GM23338 (cell line): Measurements from ENCODE around the gene SELENOM. TPM values are rescaled to one million over a fixed set of nuclear protein-coding genes. Genes with fewer than 3 reads are reported as not detected.

Source experiments
- ATAC-seq: fragments of 200-7000 bp; cut with Tn5 transposase; 3 replicates; pipeline ENCODE4 v1.9.1; 2020
- DNase-seq: peaks from one replicate; pipeline ENCODE4 v3.0.0-alpha.2; 2015; ENCODE audit warnings: low spot score
- H2AFZ ChIP-seq: fragments of 200-600 bp; sonication (generic); 2 replicates; pipeline ENCODE4 v1.8.0; 2016; ENCODE audit warnings: antibody characterized with exemption, mild to moderate bottlenecking, moderate library complexity
- H3F3A ChIP-seq: fragments of 200-600 bp; sonication (generic); replicated peaks from 2 replicates; pipeline ENCODE4 v1.8.0; 2017; ENCODE audit warnings: antibody characterized with exemption, mixed run types, low read depth
- H3K27ac ChIP-seq: fragments of 200-600 bp; sonication (generic); 2 replicates; pipeline ENCODE4 v1.6.1; 2016; ENCODE audit warnings: low read depth
- H3K27me3 ChIP-seq: fragments of 200-600 bp; sonication (generic); 2 replicates; pipeline ENCODE4 v1.8.0; 2016; ENCODE audit warnings: mild to moderate bottlenecking, mixed run types, moderate library complexity; ENCODE audit not compliant: insufficient read depth
- H3K36me3 ChIP-seq: fragments of 200-600 bp; sonication (generic); 2 replicates; pipeline ENCODE4 v1.8.0; 2016; ENCODE audit warnings: mild to moderate bottlenecking; ENCODE audit not compliant: insufficient read depth
- H3K4me1 ChIP-seq: fragments of 200-600 bp; sonication (generic); 2 replicates; pipeline ENCODE4 v1.8.0; 2016; ENCODE audit warnings: mild to moderate bottlenecking, moderate library complexity; ENCODE audit not compliant: insufficient read depth
- H3K4me2 ChIP-seq: fragments of 200-600 bp; sonication (generic); 2 replicates; pipeline ENCODE4 v1.7.1; 2017; ENCODE audit warnings: mixed run types
- H3K4me3 ChIP-seq: fragments of 200-600 bp; sonication (generic); 2 replicates; pipeline ENCODE4 v1.6.1; 2016; ENCODE audit warnings: mixed run types
- H3K79me2 ChIP-seq: fragments of 200-600 bp; sonication (generic); replicated peaks from 2 replicates; pipeline ENCODE4 v1.8.0; 2017; ENCODE audit warnings: mild to moderate bottlenecking; ENCODE audit not compliant: insufficient read depth
- H3K9me2 ChIP-seq: fragments of 200-600 bp; sonication (generic); 2 replicates; pipeline ENCODE4 v1.8.0; 2017; ENCODE audit not compliant: insufficient read depth
- H4K20me1 ChIP-seq: fragments of 200-600 bp; sonication (generic); replicated peaks from 2 replicates; pipeline ENCODE4 v1.8.0; 2017; ENCODE audit warnings: mild to moderate bottlenecking; ENCODE audit not compliant: insufficient read depth
- H3K27ac Mint-ChIP-seq: 2 replicates; pipeline ENCODE4 v1.8.0; 2020; ENCODE audit warnings: inconsistent platforms, mild to moderate bottlenecking, moderate library complexity, mixed read lengths
- H3K27me3 Mint-ChIP-seq: 3 replicates; pipeline ENCODE4 v1.8.0; 2022; ENCODE audit warnings: low read depth, mild to moderate bottlenecking, moderate library complexity, mixed read lengths, inconsistent platforms; ENCODE audit not compliant: insufficient read depth, poor library complexity
- H3K36me3 Mint-ChIP-seq: 3 replicates; pipeline ENCODE4 v1.8.0; 2021; ENCODE audit warnings: low read depth, mild to moderate bottlenecking, inconsistent platforms, moderate library complexity, mixed read lengths
- H3K4me1 Mint-ChIP-seq: 3 replicates; pipeline ENCODE4 v1.8.0; 2020; ENCODE audit warnings: mild to moderate bottlenecking, inconsistent platforms, mixed read lengths
- H3K4me3 Mint-ChIP-seq: 3 replicates; pipeline ENCODE4 v1.8.0; 2021; ENCODE audit warnings: moderate library complexity, mild to moderate bottlenecking, inconsistent platforms, mixed read lengths
- H3K9me3 Mint-ChIP-seq: 3 replicates; pipeline ENCODE4 v1.8.0; 2020; ENCODE audit warnings: moderate library complexity, mild to moderate bottlenecking, inconsistent platforms, mixed read lengths
- CREB1 ChIP-seq: fragments of 250-450 bp; sonication (Bioruptor Pico); IDR thresholded peaks from 2 replicates; pipeline ENCODE4 v1.5.0; 2020; ENCODE audit warnings: low read depth, mild to moderate bottlenecking, moderate library complexity
- EZH2 ChIP-seq: fragments of 200-600 bp; sonication (generic); IDR thresholded peaks from one replicate; pipeline ENCODE4 v1.8.0; 2017; ENCODE audit warnings: antibody characterized with exemption, mild to moderate bottlenecking, low read depth; ENCODE audit not compliant: unreplicated experiment
- EZH2phosphoT487 ChIP-seq: fragments of 200-600 bp; sonication (generic); IDR thresholded peaks from one replicate; pipeline ENCODE4 v1.8.1; 2018; ENCODE audit warnings: antibody characterized with exemption; ENCODE audit not compliant: unreplicated experiment
- JUNB ChIP-seq: IDR thresholded peaks from one replicate; pipeline ENCODE4 v1.6.1; 2016; ENCODE audit warnings: antibody characterized with exemption; ENCODE audit not compliant: unreplicated experiment
- NANOG ChIP-seq: IDR thresholded peaks from 2 replicates; pipeline ENCODE4 v1.6.1; 2016; ENCODE audit warnings: antibody characterized with exemption, borderline replicate concordance
- POLR2AphosphoS5 ChIP-seq: IDR thresholded peaks from 2 replicates; pipeline ENCODE4 v1.6.1; 2016; ENCODE audit warnings: antibody characterized with exemption, low read depth
- STAT1 ChIP-seq: IDR thresholded peaks from one replicate; pipeline ENCODE4 v1.6.1; 2016; ENCODE audit warnings: antibody characterized with exemption; ENCODE audit not compliant: unreplicated experiment
- ZNF114 ChIP-seq: fragments of 250-450 bp; sonication (Bioruptor Pico); IDR thresholded peaks from 2 replicates; pipeline ENCODE4 v1.5.0; 2020; ENCODE audit warnings: mild to moderate bottlenecking, moderate library complexity
- ZNF331 ChIP-seq: fragments of 250-450 bp; sonication (Bioruptor Pico); IDR thresholded peaks from 2 replicates; pipeline ENCODE4 v1.5.0; 2020; ENCODE audit warnings: low read depth, mild to moderate bottlenecking, moderate library complexity
- polyA plus RNA-seq: library from polyadenylated mRNA; unstranded; fragments of >200 nt; fragmentation: Nextera tagmentation; extraction: Ambion mirVana; gene quantifications from 2 replicates; pipeline ENCODE4 v1.2.1, GENCODE V29; 2016
- total RNA-seq: library from RNA; depleted of rRNA; stranded (reverse); fragments of >200 nt; shearing (Covaris generic); gene quantifications from 2 replicates; pipeline ENCODE4 v1.2.3, GENCODE V29; 2014
- TF ChIP-seq, protein P1 (sequence below): fragments of 250-450 bp; sonication (Bioruptor Pico); IDR thresholded peaks from 2 replicates; pipeline ENCODE4 v1.5.0; 2020; ENCODE audit warnings: mild to moderate bottlenecking, moderate library complexity
- TF ChIP-seq, protein P2 (sequence below), 2 experiments: fragments of 200-600 bp in 1 of 2; sonication (generic) in 1 of 2; conservative IDR thresholded peaks; 2 replicates each; pipeline versions ENCODE4 v1.5.1 to v1.6.1; 2016 to 2017; ENCODE audit warnings: antibody characterized with exemption in 2 of 2, low read depth in 2 of 2, mild to moderate bottlenecking in 2 of 2, moderate library complexity in 1 of 2
- TF ChIP-seq, protein P3 (sequence below): IDR thresholded peaks from one replicate; pipeline ENCODE4 v1.6.1; 2018; ENCODE audit warnings: antibody characterized with exemption; ENCODE audit not compliant: unreplicated experiment
- TF ChIP-seq, protein P4 (sequence below): IDR thresholded peaks from 2 replicates; pipeline ENCODE4 v1.6.1; 2016; ENCODE audit warnings: antibody characterized with exemption

SELENOM gene
- total and polyA plus RNA-seq, 2 experiments from 2014 or later = 44.9 to 50.8 TPM

DNA sequence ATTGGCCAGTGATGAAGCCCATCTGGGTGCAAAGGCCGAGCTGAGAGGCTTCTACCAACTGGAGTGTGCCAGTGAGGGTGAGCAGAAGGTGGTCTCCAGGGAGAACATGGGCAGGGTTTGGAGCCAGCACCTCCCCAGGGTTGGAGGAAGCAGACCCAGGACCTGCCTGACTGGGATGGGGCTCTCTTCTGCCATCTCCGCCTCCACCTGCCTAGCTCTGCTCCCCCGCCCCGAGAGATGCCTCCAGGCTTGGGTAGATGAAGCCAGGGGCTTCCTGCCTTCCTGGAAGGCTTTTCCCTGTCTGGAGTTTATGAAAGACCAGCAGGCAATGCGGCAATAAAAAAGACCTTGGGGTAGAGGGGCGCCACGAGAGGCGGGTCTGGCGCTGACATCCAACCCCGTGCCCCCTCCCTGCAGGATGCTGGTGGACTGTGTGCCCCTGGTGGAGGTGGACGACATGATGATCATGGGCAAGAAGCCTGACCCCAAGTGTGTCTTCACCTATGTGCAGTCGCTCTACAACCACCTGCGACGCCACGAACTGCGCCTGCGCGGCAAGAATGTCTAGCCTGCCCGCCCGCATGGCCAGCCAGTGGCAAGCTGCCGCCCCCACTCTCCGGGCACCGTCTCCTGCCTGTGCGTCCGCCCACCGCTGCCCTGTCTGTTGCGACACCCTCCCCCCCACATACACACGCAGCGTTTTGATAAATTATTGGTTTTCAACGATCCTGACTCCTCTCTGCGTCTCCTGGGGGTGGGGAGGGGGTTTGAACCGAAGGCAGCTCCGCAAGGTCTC is 3.3 kb downstream of the SELENOM start:
- Histone ChIP-seq H3F3A (peaks cover 13% of the 10 kb centered on the region; the same call in 1 of the 2 replicates), H3K36me3 (no peaks in the 10 kb centered on the region), H3K27ac (no peak overlapping the region), H3K9me2 (no peaks in the 10 kb centered on the region), H3K79me2 (no peaks in the 10 kb centered on the region), H3K4me3 (no peak overlapping the region), H3K4me2 (no peak overlapping the region; the same call in 1 of the 2 replicates), H4K20me1 (peaks cover 6% of the 10 kb centered on the region; the same call in 1 of the 2 replicates), H2AFZ (no peak overlapping the region), H3K4me1 (peaks cover 28% of the 10 kb centered on the region), H3K27me3 (peaks cover 22% of the 10 kb centered on the region)
- Mint-ChIP-seq H3K36me3 (no peaks in the 10 kb centered on the region), H3K4me1 (peaks cover 9% of the 10 kb centered on the region), H3K4me3 (peak overlapping the region; percentile 12; the same call in 1 of the 3 replicates), H3K9me3 (no peaks in the 10 kb centered on the region; the same call in 2 of the 3 replicates), H3K27me3 (peaks cover 45% of the 10 kb centered on the region), H3K27ac (no peak overlapping the region)
- TF ChIP-seq JUNB (no peak), EZH2 (no peak), POLR2AphosphoS5 (no peak), CREB1 (CRISPR knock-in tag) (no peak), ZNF114 (no peak), ZNF331 (CRISPR knock-in tag) (no peak), EZH2phosphoT487 (no peak), NANOG (no peak), STAT1 (no peak)
- TF ChIP-seq, protein P1, sequence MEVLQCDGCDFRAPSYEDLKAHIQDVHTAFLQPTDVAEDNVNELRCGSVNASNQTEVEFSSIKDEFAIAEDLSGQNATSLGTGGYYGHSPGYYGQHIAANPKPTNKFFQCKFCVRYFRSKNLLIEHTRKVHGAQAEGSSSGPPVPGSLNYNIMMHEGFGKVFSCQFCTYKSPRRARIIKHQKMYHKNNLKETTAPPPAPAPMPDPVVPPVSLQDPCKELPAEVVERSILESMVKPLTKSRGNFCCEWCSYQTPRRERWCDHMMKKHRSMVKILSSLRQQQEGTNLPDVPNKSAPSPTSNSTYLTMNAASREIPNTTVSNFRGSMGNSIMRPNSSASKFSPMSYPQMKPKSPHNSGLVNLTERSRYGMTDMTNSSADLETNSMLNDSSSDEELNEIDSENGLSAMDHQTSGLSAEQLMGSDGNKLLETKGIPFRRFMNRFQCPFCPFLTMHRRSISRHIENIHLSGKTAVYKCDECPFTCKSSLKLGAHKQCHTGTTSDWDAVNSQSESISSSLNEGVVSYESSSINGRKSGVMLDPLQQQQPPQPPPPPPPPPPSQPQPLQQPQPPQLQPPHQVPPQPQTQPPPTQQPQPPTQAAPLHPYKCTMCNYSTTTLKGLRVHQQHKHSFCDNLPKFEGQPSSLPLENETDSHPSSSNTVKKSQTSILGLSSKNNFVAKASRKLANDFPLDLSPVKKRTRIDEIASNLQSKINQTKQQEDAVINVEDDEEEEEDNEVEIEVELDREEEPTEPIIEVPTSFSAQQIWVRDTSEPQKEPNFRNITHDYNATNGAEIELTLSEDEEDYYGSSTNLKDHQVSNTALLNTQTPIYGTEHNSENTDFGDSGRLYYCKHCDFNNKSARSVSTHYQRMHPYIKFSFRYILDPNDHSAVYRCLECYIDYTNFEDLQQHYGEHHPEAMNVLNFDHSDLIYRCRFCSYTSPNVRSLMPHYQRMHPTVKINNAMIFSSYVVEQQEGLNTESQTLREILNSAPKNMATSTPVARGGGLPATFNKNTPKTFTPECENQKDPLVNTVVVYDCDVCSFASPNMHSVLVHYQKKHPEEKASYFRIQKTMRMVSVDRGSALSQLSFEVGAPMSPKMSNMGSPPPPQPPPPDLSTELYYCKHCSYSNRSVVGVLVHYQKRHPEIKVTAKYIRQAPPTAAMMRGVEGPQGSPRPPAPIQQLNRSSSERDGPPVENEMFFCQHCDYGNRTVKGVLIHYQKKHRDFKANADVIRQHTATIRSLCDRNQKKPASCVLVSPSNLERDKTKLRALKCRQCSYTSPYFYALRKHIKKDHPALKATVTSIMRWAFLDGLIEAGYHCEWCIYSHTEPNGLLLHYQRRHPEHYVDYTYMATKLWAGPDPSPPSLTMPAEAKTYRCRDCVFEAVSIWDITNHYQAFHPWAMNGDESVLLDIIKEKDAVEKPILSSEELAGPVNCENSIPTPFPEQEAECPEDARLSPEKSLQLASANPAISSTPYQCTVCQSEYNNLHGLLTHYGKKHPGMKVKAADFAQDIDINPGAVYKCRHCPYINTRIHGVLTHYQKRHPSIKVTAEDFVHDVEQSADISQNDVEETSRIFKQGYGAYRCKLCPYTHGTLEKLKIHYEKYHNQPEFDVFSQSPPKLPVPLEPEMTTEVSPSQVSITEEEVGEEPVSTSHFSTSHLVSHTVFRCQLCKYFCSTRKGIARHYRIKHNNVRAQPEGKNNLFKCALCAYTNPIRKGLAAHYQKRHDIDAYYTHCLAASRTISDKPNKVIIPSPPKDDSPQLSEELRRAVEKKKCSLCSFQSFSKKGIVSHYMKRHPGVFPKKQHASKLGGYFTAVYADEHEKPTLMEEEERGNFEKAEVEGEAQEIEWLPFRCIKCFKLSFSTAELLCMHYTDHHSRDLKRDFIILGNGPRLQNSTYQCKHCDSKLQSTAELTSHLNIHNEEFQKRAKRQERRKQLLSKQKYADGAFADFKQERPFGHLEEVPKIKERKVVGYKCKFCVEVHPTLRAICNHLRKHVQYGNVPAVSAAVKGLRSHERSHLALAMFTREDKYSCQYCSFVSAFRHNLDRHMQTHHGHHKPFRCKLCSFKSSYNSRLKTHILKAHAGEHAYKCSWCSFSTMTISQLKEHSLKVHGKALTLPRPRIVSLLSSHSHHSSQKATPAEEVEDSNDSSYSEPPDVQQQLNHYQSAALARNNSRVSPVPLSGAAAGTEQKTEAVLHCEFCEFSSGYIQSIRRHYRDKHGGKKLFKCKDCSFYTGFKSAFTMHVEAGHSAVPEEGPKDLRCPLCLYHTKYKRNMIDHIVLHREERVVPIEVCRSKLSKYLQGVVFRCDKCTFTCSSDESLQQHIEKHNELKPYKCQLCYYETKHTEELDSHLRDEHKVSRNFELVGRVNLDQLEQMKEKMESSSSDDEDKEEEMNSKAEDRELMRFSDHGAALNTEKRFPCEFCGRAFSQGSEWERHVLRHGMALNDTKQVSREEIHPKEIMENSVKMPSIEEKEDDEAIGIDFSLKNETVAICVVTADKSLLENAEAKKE (CRISPR knock-in tag) = no peak
- TF ChIP-seq, protein P2, sequence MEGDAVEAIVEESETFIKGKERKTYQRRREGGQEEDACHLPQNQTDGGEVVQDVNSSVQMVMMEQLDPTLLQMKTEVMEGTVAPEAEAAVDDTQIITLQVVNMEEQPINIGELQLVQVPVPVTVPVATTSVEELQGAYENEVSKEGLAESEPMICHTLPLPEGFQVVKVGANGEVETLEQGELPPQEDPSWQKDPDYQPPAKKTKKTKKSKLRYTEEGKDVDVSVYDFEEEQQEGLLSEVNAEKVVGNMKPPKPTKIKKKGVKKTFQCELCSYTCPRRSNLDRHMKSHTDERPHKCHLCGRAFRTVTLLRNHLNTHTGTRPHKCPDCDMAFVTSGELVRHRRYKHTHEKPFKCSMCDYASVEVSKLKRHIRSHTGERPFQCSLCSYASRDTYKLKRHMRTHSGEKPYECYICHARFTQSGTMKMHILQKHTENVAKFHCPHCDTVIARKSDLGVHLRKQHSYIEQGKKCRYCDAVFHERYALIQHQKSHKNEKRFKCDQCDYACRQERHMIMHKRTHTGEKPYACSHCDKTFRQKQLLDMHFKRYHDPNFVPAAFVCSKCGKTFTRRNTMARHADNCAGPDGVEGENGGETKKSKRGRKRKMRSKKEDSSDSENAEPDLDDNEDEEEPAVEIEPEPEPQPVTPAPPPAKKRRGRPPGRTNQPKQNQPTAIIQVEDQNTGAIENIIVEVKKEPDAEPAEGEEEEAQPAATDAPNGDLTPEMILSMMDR (conservative IDR thresholded peaks at IDR 0.05; ENCODE audit: low read depth in 2 of 2) = no peak
- TF ChIP-seq, protein P3, sequence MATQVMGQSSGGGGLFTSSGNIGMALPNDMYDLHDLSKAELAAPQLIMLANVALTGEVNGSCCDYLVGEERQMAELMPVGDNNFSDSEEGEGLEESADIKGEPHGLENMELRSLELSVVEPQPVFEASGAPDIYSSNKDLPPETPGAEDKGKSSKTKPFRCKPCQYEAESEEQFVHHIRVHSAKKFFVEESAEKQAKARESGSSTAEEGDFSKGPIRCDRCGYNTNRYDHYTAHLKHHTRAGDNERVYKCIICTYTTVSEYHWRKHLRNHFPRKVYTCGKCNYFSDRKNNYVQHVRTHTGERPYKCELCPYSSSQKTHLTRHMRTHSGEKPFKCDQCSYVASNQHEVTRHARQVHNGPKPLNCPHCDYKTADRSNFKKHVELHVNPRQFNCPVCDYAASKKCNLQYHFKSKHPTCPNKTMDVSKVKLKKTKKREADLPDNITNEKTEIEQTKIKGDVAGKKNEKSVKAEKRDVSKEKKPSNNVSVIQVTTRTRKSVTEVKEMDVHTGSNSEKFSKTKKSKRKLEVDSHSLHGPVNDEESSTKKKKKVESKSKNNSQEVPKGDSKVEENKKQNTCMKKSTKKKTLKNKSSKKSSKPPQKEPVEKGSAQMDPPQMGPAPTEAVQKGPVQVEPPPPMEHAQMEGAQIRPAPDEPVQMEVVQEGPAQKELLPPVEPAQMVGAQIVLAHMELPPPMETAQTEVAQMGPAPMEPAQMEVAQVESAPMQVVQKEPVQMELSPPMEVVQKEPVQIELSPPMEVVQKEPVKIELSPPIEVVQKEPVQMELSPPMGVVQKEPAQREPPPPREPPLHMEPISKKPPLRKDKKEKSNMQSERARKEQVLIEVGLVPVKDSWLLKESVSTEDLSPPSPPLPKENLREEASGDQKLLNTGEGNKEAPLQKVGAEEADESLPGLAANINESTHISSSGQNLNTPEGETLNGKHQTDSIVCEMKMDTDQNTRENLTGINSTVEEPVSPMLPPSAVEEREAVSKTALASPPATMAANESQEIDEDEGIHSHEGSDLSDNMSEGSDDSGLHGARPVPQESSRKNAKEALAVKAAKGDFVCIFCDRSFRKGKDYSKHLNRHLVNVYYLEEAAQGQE = no peak
- TF ChIP-seq, protein P4, sequence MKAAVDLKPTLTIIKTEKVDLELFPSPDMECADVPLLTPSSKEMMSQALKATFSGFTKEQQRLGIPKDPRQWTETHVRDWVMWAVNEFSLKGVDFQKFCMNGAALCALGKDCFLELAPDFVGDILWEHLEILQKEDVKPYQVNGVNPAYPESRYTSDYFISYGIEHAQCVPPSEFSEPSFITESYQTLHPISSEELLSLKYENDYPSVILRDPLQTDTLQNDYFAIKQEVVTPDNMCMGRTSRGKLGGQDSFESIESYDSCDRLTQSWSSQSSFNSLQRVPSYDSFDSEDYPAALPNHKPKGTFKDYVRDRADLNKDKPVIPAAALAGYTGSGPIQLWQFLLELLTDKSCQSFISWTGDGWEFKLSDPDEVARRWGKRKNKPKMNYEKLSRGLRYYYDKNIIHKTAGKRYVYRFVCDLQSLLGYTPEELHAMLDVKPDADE = no peak
- DNase-seq (no peak), ATAC-seq (no peak)
